Gastrocnemius medialis (tissue), 4 donors: ENCODE measurements around the gene PEBP1.

Experiments
- POLR2A ChIP-seq, 2 donors: fragments of 450-650 bp; IDR thresholded peaks; one replicate each; pipeline ENCODE4 v1.6.1; 2017; ENCODE audit warnings: antibody characterized with exemption in 2 of 2, mild to moderate bottlenecking in 2 of 2, moderate library complexity in 2 of 2
- TF ChIP-seq, protein P1 (sequence below), 5 experiments: fragments of 450-650 bp in 3 of 5; fragments of 200-600 bp in 2 of 5; sonication (generic) in 2 of 5; IDR thresholded peaks in 4 of 5; conservative IDR thresholded peaks in 1 of 5; 1 replicate in 4 of 5; 2 replicates in 1 of 5; pipeline ENCODE4 v1.5.1; 2016 to 2019; ENCODE audit warnings: antibody characterized with exemption in 5 of 5, mild to moderate bottlenecking in 3 of 5, moderate library complexity in 3 of 5

DNA sequence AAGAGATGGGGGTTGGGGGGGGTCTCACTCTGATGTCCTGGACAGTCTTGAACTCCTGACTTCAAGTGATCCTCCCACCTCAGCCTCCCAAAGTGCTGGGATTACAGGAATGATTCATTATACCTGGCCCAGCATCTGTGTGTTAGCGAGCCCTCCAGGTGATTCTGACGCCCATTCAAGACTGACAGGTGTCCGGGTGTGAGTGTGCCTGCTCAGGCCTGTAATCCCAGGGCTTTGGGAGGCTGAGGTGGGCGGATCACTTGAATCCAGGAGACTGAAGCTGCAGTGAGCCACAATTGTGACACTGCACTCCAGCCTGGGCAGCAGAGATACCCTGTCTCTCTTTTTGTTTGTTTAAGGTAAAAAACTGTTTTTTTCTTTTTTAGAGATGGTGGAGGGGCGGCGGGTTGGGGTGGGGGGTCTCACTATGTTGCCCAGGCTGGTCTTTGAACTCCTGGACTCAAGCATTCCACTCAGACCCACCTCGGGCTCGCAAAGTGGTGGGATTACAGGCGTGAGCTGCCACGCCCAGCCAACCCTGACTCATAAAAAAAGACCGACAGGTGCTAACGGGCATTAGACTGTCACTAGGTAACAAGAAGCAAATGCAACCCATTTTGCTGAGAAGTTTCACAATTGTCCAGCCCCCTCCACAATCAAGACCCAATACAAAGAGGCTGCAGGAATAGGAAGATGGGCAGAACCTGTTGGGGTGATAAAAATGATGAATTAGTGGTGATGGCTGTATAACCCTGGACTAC lies 36.8 kb upstream of the PEBP1 start:
- TF ChIP-seq, protein P1, sequence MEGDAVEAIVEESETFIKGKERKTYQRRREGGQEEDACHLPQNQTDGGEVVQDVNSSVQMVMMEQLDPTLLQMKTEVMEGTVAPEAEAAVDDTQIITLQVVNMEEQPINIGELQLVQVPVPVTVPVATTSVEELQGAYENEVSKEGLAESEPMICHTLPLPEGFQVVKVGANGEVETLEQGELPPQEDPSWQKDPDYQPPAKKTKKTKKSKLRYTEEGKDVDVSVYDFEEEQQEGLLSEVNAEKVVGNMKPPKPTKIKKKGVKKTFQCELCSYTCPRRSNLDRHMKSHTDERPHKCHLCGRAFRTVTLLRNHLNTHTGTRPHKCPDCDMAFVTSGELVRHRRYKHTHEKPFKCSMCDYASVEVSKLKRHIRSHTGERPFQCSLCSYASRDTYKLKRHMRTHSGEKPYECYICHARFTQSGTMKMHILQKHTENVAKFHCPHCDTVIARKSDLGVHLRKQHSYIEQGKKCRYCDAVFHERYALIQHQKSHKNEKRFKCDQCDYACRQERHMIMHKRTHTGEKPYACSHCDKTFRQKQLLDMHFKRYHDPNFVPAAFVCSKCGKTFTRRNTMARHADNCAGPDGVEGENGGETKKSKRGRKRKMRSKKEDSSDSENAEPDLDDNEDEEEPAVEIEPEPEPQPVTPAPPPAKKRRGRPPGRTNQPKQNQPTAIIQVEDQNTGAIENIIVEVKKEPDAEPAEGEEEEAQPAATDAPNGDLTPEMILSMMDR (IDR thresholded peaks at IDR 0.05 in 4 of 5, conservative IDR thresholded peaks at IDR 0.05 in 1 of 5) = no peak
- no peak for TF ChIP-seq POLR2A (IDR thresholded peaks at IDR 0.05)
